Stomach (tissue), 4 donors: ENCODE results near the gene OR4K17.

Experiments used
- POLR2A ChIP-seq, 4 donors: fragments of 450-650 bp; IDR thresholded peaks; one replicate each; pipeline ENCODE4 v1.6.1; 2016; ENCODE audit warnings: antibody characterized with exemption in 4 of 4, control low read depth in 2 of 4, mild to moderate bottlenecking in 1 of 4, moderate library complexity in 1 of 4
- TF ChIP-seq, protein P1 (sequence below), 7 experiments: fragments of 450-650 bp in 4 of 7; fragments of 200-600 bp in 3 of 7; sonication (generic) in 3 of 7; IDR thresholded peaks; one replicate each; pipeline ENCODE4 v1.5.1; 2016 to 2019; ENCODE audit warnings: antibody characterized with exemption in 7 of 7, control low read depth in 2 of 7, mild to moderate bottlenecking in 1 of 7

GRCh38 chr14:20116748-20117147 is 6.2 kb downstream of the OR4K17 start:
- TF ChIP-seq, protein P1, sequence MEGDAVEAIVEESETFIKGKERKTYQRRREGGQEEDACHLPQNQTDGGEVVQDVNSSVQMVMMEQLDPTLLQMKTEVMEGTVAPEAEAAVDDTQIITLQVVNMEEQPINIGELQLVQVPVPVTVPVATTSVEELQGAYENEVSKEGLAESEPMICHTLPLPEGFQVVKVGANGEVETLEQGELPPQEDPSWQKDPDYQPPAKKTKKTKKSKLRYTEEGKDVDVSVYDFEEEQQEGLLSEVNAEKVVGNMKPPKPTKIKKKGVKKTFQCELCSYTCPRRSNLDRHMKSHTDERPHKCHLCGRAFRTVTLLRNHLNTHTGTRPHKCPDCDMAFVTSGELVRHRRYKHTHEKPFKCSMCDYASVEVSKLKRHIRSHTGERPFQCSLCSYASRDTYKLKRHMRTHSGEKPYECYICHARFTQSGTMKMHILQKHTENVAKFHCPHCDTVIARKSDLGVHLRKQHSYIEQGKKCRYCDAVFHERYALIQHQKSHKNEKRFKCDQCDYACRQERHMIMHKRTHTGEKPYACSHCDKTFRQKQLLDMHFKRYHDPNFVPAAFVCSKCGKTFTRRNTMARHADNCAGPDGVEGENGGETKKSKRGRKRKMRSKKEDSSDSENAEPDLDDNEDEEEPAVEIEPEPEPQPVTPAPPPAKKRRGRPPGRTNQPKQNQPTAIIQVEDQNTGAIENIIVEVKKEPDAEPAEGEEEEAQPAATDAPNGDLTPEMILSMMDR (IDR thresholded peaks at IDR 0.05), result no peak
- no peak for TF ChIP-seq POLR2A (IDR thresholded peaks at IDR 0.05)
